GM19395 (cell line): ENCODE measurements around the gene TAT.
A peak's percentile ranks its signal among the peaks of the same experiment; 100 is the strongest.
"Not testable (repeated sequence)": the region's sequence is repeated elsewhere in the genome, so short reads cannot be mapped to it uniquely, and the experiment has no call there.

ENCODE experiments used
- ATAC-seq: cut with Tn5 transposase; IDR thresholded peaks from one replicate; pipeline ENCODE4 v1.9.1; 2021; ENCODE audit warnings: mild to moderate bottlenecking, moderate library complexity; ENCODE audit not compliant: unreplicated experiment

Gene TAT

GRCh38 chr16:71585318-71585703 is 8.4 kb upstream of the TAT start:
- ATAC-seq: no peak

DNA sequence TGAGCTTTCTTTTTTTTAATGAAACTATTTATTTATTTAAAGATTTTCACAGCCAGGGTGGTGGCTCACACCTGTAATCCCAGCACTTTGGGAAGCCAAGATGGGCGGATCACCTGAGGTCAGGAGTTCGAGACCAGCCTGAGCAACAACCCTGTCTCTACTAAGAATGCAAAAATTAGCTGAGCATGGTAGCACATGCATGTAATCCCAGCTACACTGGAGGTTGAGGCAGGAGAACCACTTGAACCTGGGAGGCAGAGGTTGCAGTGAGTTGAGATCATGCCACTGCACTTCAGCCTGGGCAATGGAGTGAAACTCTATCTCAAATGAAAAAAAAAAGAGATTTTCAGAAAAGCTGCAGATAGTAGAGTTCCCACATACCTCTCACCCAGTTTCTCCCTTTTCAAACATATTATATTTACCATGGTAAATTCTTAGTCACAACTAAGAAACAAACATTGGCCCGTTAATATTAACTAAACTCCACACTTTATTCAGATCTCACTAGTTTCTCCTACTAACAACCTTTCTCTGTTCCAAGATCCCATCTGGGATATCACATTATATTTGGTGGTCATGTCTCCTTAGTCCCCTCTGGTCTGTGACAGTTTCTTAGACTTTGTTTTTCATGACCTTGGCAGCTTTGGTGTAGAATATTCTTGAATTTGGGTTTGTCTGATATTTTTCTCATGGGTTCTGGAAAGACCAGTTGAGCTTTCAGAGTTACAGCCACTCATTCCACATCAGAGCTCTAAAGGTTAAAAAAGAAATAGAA is 7.8 kb upstream of the TAT start:
- no peak for ATAC-seq

- not testable (repeated sequence) for ATAC-seq
Observed at GRCh38 chr16:71582553-71582848, 5.6 kb upstream of the TAT start.

- no peak for ATAC-seq
Observed at GRCh38 chr16:71574702-71575101, 2.2 kb downstream of the TAT start.

GRCh38 chr16:71573387-71574094 is 3.4 kb downstream of the TAT start:
- ATAC-seq: no peak

GRCh38 chr16:71572497-71573116 is 4.3 kb downstream of the TAT start:
- no peak for ATAC-seq

GRCh38 chr16:71570144-71570543 is 6.7 kb downstream of the TAT start:
- no peak for ATAC-seq

GRCh38 chr16:71569621-71570020 is 7.3 kb downstream of the TAT start:
- ATAC-seq: no peak

DNA sequence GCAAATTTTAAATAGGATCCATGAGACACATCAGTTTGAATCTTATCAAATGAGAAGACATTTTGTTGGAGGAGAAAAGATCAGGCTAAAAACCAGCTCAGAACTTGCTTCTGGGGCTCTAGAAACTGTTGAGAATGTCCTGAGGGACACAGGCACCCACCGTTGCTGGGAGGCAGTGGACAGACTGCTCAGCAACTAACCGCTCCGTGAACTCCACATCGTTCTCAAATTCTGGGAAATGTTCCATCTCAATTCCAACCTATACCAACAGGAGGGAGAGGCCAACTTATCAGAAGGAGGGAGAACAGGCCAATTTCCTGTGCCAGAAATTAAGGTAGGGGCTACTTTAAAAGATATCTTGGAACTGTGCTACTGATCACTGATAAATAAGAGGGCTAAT is 8.3 kb downstream of the TAT start:
- ATAC-seq: no peak

GRCh38 chr16:71567931-71568330 is 9.0 kb downstream of the TAT start:
- ATAC-seq: no peak

DNA sequence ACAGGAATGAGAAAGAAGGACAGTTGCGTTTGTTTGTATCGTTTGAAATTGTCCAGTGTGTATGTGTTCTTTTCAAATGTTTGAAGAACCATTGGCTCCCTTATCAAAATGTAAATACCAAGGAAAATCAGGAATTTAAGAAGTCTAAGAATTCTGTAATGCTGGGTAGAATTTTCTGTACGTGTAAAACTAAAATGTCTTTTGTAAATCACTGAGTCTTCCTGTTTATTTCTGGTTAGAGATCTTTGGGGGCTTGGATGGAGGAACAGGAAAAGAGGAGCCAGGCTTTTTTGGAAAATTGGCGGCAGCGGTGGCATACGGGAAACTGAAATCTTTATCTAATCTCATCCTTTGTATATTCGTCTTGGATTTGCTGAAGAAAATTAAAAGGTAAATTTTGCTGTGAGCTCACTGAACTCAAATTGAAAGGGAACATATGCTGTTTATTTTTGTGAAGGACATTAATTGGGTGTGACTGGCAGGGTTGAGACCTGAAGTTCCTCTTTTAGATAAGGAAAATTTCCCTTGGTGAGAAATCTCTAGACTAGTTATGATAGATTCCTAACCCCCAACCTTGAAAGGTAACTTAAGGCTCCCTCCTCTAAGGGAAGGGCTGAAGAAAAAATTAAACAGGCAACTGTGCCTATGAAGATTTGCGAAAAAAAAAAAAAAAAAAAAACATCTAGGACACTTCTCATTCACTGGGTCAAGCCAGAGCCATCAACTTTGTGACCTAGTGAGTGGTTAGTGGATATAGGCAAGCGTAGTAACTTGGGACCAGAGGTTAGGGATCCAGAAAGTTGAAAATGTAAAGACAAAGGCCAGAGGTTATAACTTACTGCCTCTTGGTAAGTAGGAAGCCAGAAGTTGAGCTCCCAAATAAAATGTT is 10.8 kb downstream of the TAT start:
- ATAC-seq: no peak

DNA sequence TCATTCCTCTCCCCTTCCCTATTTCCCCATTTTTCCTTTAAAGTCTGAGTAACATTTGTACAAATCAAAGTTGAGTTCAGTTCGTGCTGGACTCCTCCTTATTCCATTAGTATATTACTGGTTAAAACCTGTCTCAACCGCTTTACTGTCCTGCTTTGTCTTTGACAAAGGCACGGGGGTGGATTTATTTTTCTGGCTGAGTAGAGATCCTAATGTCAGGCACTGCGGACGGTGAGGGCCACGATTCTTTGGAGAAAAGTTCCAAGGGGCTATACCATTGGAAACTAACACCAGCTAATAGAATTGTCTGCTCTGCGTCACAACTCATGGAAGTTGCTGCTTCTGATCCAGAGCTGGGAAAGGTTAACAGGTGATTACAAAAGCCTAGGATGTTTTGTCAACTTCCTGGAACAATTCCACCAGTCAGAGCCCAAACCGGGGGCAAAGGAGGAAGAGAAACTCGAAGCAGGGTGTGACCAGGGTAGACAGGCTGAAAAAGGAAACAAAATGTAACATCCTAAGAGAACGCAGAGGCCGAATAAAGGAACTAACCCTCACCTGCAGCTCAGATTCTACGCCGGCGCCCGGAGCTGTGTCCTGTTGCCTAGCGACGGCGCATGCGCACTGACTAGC is 12.4 kb downstream of the TAT start:
- peak; percentile 87 for ATAC-seq

- no peak for ATAC-seq
Observed at GRCh38 chr16:71562552-71562951, 14.3 kb downstream of the TAT start.

- not testable (repeated sequence) for ATAC-seq
Observed at GRCh38 chr16:71561886-71562285, 15.0 kb downstream of the TAT start.

DNA sequence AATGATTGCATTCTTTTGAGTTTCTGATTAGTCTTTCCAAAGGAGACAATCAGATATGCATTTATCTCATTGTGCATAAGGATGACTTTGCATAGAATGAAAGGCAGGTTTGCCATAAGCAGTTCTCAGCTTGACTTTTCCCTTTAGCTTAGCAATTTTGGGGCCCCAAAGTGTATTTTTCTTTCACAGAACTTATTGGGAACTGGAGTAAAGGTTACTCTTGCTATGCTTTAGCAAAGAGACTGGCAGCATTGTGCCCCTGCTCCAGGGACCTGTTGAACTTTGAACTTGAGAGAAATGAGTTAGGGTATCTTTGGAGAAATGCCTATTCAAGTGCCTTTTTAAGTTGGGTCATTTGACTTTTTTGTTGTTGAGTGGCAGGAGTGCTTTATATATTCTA is 17.0 kb downstream of the TAT start:
- ATAC-seq: no peak

DNA sequence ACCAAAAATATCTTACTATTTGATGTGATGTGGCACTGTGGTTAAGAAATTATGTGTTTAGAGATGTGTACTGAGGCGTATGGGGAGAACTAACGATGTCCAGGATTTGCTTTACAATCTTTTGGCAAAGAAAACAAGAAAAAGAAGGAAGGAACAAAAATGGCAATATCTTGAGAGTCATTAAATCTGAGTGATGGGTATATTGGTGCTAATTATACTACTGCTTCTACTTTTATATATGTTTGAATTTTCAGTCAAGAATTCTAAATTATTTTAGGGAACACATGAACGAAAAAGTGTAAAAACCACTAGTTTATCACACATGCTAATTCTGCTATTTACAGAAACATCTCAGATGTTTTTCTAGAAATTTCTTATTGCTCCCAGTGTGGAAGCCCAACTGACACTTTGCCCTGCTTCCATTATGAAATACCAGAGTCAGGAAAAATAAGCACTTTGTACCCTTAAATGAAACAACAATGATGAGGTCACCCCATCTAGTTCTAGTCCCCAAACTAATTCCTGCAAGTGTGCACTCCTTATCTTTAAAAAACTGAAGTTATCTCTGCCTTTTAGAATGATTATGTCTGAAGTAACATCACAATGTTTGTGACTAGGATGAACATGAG is 18.8 kb downstream of the TAT start:
- ATAC-seq: no peak

DNA sequence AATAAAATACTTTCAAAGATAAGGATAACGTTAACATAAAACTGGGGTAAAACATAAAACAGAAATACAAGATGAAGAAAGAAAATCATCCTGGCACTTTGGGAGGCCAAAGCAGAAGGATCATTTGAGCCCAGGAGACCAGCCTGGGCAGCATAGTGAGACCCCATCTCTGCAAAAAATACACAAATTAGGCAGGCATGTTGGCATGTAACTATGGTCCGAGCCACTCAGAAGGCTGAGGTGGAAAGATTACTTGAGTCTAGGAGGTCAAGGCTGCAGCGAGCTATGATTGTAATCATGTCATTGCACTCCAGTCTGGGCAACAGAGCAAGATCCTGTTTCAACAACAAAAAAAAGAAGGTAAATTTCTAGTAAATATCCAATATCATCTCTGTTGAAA is 19.6 kb downstream of the TAT start:
- no peak for ATAC-seq

- no peak for ATAC-seq
Observed at GRCh38 chr16:71555230-71555891, 21.5 kb downstream of the TAT start.

DNA sequence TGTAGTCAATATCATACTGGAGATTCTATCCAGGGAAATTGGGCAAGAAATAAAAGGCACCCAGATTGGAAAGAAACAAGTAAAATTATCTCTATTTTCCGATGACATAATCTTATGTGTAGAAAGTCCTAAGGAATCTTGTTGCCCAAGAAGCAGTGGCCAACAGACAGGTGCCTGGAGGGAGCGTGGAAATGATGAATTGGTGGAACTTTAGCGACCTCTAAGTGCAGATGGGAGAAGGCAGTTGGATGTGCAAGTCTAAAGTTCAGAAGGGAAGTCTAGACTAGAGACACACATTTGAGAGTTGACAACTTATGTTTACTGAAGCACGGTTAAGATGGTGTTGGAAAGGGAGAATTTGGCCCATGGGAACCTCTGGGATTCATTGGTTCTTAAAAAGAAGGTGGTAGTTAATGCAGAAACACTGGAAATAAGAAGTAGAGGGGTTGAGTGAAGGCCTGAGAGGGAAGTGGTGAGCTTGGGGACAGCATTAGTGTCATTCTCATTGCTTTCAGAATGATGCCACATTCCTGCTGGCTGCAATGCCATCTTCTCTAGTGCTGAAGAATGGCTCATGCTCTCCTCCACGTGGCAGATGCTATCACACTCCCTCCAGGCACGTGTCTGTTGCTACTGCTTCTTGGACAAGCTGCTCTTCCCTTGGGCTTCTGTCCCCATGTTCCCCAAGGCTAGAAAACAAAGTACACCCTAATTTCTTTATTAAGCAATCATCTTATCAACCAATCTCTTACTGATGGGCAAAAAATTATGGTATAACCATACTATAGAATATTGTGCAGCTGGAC is 24.0 kb downstream of the TAT start:
- ATAC-seq: no peak
